KG1 (cell line): Measurements from ENCODE around the gene DGKI.
"Not testable (repeated sequence)": the region's sequence is repeated elsewhere in the genome, so short reads cannot be mapped to it uniquely, and the experiment has no call there.

Experiments
- DNase-seq: peaks from one replicate; lab custom pipeline; 2025; lab: John Stamatoyannopoulos, UW

Gene DGKI

DNA sequence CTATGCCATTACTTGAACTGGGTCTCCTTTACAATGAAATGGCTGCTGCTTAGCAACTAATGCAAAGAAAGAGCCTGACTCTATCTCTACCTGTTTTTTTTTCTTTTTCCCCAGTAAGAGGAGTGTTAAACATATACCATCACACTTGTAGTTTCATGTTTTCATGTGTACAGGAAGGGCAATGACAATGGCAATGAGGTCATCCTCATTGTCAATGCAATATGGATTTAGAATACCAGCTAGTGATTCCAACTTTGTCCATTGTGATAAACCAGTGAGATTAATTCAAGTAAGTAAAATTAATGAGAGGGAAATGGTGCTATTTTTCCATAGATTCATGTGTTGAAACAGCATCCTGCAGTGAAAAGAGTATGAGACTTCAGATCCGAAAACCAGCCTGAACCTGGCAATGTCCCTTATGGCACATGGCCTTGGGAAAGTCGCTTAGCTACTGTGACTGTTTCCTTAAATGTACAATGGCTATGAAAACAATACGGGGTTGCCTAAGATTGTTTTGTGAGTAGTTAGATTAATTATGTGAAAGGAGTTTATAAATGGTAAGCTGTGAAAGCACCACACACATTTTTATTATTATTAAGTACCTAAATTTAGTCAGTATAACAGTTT is 11.2 kb downstream of the DGKI start:
- no peak for DNase-seq

DNA sequence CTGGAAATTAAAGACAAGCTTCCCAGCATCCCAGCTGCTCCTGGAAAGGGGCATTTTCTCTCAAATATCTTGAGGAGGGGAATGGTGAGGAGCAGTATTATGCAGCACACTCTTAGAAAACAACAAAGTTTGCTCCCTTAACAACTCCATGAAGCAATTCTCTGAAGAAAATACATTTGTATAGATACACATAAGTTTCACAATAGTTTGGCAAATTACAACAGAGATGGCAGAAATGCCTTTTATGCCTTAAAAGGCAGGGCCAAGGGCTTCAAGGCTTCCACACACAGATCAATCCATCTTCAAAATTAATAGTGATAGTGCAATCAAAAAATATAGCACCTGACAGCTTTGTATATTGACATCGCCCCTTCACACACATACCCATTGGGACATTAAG is 12.2 kb downstream of the DGKI start:
- DNase-seq = no peak

DNA sequence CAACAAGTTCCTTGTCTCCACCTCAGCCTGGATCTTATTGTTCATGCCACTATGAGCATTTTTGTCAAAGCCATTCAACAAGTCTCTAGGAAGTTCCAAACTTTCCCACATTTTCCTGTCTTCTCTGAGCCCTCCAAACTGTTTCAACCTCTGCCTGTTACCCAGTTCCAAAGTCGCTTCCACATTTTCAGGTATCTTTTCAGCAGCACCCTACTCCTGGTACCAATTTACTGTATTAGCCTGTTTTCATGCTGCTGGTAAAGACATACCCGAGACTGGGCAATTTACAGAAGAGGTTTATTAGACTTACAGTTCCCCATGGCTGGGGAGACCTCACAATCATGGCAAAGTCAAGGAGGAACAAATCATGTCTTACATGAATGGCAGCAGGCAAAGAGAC is 13.8 kb downstream of the DGKI start:
- not testable (repeated sequence) for DNase-seq

DNA sequence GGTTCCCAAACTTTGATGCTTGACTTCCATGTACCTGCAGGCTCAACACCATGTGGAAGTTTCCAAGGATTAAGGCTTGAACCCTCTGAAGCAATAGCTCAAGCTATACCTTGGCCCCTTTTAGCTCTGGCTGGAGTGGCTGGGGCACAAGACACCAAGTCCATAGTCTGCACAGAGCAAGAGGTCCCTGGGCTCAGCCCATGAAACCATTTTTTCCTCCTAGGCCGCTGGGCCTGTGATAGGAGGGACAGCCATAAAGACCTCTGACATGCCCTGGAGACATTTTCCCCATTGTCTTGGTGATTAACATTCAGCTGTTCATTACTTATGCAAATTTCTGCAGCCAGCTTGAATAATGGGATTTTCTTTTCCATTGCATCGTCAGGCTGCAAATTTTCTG is 14.4 kb downstream of the DGKI start:
- no peak for DNase-seq

DNA sequence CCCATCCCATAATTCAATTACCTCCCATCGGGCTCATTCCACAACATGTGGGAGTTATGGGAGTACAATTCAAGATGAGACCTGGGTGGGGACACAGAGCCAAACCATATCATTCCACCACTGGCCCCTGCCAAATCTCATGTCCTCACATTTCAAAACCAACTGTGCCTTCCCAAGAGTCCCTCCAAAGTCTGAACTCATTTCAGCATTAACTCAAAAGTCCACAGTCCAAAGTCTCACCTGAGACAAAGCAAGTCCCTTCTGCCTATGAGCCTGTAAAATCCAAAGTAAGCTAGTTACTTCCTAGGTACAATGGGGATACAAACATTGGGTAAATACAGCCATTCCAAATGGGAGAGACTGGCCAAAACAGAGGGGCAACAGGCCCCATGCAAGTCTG is 15.2 kb downstream of the DGKI start:
- not testable (repeated sequence) for DNase-seq

DNA sequence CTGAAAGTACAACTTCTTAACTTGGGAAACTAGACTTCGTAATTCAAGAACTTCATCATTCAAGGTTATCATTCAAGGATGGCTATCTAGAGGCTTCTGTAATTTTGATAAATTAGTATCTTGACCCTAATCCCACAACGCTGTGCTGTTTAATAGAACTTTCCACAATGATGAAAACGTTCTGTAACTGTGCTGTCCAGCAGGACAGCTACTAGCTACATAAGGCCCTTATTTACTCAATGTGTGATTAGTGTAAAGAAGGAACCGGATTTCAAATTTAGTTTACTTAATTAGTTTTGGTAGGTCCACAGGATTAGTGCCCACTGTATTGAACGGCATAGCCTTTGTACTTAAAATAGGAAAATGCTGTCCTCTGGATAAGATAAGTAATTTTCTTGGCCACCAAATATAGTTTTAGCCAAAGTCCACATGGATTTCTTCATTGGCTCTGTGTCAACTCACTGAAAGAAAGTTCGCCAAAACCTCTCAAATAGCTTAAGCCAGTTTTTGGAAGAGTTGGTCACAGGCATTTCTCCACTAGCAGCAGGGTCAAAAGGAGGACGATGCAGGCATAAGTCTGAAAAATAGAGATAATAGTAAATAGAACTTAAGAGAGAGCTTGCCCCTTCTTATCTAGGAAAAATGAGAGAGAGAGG is 17.3 kb downstream of the DGKI start:
- DNase-seq = no peak

DNA sequence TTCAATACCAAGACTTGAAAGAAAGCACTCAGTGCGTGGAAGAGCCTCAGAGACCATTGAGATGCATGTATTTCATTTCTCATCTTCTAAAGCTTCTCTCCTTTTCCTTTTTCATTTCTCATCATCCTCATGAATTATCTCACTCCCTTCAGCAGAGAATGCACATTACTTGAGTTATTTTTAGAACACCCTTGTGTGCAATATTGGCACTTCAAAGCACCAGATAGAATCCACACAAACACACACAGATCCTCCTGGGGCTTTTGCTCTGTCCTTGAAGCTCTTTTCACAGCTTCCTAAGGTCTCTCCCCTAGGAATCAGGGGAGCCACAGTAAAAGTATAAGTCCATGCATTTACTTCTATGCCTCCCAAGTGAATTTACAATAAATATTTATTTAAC is 18.3 kb downstream of the DGKI start:
- DNase-seq = no peak

DNA sequence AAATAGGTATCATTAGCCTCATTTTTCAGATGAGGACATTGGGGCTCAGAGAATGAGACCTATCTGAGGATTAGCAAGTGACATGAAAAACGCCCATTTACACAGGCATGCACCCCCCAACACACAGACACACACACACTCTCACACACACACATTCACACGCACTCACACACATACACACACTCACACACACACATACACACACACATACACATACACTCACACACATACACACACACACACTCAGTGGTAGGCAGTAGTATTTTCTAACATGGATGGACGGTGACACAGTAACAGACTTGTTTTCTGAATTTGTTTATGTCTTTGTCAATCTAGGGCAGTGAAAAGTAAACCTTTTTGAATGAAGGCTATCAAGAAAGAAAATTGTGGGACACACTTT is 21.3 kb downstream of the DGKI start:
- no peak for DNase-seq

DNA sequence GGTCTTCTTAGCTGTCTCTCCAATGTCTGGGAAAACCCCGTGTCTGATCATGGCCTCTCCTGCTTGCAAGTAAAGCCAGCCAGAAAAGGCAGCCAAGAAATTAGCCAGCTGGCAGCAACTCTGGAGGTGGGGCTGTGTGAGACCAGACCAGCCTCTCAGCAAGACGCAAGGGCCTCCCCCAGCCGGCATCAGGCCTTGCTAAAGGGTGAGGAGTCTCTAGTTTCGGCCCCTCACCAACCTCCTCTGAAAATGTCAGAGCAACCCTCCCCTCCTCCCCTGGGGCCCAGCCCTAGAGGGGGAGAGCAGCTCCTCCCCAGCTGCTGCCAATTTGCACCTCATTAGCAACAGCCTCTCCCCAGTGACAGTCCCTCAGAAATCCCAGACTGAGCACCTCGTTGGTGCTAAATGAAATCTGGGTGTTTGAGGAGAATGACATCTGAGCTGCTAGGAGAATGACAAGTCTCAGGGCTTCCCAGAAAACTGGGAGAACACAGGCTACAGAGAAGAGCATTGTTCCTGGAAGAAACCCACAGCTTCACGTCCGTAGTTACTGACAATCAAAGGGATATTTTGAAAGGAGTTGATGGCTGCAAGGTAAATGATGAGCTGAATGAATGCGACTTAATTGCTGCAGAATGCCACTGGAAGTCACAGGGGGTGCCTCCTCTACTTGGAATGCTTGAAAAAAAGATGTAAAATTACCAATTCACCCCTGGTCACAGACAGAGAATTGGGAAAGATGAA is 25.9 kb downstream of the DGKI start:
- no peak for DNase-seq

DNA sequence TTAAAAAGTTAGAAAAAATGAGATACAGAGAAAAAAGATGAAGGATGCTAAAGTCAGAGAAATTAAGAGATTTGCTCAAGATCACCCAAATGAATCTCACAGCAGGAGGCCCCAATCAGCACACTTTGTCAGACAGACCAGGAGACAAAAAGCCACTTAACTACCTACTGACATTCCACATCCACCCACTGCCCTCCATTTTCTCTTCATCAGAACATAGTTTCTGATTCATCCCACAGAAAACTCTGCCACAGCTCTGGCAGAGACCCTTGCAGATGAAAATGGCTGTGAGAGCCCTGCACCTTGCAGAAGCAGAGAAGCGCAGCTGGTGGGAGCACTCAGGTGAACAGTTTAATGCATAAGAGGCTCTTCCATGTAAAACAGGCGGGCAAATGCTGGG is 26.6 kb downstream of the DGKI start:
- DNase-seq = no peak

DNA sequence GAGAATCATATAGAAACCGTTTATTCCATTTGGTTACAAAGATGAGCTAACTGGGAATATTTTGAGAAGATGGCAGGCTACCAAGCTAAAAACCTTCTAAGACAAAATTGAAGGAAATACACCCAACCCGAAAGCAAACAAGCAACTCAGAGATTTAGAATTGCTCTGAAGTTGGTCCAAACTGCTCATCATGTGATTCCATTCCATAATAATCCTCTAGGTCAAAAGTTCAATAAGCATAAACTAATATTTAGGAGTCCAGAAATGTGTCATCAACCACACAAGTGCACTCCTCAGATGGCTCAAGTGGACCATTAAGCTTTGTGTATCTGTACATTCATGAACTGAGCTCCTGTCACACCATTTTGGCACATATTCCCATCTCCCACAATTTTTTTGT is 28.7 kb downstream of the DGKI start:
- DNase-seq = no peak

DNA sequence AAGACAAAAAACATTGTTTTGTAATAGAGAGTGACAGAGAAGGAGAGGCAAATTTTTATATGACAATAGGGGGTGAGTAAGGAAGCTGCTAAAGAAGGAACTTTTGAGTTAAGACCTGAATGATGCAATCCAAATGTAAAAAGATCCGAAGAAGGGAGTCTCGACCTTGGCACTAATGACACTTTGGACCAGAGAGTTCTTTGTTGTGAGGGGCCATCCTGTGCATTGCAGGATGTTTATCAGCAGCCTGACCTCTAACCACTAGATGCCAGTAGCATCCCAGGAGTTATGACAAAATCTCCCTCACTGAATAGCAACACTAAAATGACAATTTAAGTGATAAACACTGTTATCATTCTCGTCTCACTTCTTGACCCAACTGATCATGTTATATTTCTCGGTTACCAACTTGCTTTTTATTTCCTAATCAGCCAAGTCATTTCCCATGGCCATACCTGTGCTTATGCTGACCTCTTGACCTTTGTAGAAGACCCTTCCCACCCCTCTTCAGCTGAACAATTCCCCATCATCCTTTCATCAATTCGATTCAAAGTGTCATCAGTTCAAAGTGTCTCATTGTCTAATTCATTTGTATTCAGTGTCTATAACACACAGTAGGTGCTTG is 30.0 kb downstream of the DGKI start:
- DNase-seq = no peak

DNA sequence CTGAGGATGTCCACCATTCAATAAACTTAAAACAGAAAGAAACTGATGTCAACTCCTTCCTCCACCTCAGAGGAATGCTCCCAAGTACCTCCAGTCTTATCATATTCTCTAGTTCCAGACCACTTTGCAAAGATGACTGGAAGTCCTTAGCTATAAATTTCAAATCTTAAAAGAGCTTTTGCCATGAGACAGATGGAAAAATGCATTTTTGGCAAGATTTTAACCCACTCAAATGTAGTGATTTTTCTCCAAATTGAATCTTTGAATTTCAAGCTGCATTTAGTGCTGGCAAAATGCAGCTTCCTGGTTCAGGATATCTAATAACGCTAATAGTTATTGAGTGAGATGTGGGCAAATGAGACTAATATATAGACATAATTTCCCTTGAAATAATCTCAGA is 33.2 kb downstream of the DGKI start:
- no peak for DNase-seq

DNA sequence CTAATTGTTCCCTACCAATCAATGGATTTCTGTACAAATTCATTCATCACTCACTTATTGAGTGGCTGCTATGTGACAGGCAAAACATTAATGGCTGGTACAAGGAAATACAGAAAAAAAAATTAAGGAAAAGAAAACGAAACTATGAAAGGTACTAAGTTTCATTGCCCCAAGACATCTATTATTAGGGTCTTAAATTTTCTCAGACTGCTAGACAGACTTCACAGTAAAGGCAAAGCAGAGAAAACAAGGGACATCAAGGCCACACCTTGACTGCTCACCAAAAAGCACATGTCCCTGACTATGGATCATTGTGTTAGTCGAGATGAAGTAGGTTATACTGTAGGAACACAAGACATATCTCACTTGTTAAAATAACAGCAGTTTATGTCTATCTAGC is 36.5 kb downstream of the DGKI start:
- DNase-seq = no peak

DNA sequence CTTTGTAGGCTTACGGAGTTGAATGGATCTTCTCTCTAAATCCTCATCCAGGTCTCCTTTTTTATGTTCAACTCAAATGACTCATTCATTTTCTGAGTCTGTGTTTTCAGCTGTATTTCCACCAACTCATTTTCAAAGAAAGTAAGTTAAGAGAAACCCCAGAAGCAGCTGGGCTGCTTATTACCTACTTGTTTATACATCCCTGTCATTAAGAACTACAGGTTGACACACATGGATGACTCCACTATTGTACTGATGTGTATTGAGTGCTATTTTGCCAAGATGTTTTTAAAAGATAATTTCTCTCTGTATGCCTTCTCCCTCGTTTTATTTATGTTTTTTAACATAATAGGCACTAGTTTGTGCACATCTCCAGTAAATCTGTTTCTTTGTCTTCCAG is 41.9 kb downstream of the DGKI start:
- no peak for DNase-seq

DNA sequence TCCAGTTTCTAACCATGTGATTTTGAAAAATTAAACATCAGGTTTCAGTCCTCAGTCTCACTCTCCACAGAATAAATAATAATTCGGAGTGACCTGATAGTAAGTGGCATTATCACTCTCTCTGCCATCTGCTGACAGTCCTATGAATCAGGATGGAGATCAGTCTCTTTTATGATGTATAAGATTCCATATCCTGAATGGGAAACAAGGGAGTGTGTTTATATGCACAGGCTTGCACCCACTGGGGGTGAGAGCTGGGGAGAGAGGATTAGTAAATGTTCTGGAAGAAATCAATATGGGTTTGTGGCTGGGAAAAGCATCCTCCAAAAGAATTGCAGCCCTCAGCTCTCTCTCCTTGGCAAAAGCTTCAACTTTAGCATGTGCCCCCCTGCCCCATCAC is 45.3 kb downstream of the DGKI start:
- DNase-seq = no peak

DNA sequence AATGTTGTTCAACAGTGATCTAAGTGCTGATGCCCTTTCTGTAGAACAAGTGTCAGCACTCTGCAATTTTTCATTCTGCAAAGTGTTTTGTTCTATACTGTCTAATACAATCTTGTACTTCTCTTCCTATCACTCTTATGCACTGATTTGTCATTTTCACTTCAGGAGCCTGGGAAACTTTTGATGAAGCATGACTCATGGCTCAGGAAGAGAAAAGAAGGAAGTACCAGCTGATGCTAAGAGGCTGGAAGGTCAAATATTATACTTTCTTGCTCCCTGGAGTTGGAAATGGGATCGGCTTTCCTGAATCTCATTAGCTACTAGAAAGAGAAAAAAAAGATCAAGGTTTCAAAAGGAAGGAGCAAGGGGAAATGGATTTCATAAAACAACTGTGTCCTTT is 45.8 kb downstream of the DGKI start:
- no peak for DNase-seq

DNA sequence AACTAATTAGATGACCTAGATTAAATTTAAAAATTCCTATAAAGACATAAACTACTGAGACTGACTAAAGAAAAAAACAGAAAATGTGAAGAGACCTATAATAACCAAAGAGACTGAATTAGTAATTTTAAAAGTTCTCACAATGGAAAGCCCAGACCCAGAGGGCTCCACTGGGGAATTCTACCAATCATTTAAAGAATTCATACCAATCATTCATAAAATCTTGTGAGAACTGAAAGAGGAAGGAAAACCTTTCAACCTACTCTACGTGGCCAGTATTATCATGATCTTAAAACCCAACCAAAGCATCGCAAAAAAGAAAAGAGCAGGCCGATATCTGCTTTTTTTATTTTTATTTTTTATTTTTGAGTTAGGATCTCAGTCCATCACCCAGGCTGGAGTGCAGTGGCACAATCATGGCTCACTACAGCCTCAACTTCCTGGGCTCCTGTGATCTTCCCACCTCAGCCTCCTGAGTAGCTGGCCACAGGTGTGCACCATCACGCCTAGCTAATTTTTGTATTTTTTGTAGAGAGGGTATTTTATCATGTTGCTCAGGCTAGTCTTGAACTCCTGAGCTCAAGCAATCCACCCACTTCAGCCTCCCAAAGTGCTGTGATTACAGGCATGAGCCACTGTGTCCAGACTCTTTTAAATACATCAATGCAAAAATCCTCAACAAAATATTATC is 48.6 kb downstream of the DGKI start:
- no peak for DNase-seq

DNA sequence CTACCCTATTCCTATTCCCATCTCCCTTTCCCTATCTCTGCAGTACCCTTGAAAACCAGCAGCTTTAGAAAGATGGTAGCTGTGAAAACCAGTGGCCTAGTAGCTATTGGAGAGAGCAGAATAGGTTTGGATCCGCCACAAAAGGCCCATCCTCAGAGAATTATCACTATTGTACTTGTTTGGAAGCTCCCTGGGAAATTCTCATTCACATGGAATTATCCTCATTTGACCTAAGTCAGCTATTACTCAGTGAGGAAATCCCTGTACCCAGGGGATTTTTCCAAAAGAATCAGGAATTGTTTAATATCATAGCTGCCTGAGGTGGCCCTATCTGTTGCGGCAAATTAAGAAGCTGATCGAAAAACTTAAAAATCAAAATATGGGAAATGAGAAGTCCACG is 51.6 kb downstream of the DGKI start:
- no peak for DNase-seq

DNA sequence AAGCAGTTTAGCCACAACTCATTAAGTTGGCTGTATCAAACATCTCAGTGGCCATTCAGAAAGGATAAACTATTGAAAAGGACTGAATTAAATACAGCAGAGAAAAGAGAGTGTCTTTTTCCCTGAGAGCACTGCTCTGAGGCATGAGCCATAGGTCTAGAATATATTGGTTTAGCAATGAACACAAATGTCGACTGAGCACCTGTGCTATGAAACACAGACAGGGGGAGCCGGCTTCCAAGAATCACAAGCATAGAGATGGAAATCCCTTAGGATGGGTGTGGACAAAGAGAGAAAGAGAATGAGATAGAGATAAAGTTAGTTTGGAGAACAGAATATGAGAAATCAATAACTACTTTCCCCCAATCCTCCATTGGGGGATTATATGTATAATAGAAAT is 54.8 kb downstream of the DGKI start:
- DNase-seq = no peak

DNA sequence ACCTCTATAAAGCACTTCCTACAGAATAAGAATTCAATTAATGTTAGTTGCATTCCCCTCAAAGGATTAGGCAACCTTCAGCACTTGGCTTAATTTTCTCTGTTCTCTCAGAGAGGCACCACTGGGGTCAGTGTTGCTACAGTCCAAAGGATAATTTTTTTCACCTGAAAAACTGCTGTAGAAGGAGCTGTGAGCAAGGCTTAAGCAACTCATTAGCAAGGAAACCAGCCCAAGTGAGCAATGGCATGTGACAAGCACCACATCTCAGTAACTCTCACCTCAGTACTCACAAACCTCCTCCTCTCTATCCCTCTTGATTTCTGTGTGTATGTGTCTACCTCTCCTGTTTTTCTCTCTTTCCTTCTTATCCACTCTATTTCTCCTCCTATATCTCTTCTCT is 55.9 kb downstream of the DGKI start:
- no peak for DNase-seq

DNA sequence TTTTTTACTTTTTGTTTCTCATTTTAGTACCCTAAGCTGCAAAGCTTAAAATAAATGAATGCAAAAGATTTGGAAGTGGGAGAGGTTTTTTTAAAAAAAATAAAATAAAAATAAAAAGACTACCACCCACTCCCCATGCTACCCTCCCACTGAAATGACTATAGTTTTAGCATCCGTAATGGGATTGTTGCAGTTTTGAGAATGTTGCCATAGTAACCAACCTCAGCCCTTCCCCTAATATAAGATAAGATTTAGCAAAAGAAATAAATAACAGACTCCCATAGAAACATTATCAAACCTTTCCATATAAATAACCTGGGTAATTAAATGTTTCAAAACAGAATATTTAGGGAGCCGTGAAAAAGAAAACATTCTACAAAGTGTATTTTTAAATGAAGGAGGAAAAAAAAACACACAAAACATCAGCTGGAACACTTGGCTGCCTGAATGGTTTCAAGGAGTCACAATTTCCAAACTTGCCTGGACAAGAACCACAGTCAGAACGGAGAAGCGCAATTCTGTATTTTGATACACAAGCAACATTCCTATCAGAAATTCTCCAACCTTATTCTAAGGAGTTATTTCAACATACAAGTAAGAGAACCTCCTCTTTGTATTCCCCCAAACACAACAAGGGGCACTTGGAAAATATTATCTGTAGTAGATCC is 57.4 kb downstream of the DGKI start:
- DNase-seq = no peak
